GM12872 (cell line): ENCODE results near the gene ANKRD34A.

Source experiments
- TF ChIP-seq, protein P1 (sequence below): IDR thresholded peaks from 3 replicates; pipeline ENCODE4 v1.5.1; 2011; ENCODE audit warnings: low read depth, mild to moderate bottlenecking, low read length, moderate library complexity; ENCODE audit not compliant: insufficient read depth

The ANKRD34A gene

DNA sequence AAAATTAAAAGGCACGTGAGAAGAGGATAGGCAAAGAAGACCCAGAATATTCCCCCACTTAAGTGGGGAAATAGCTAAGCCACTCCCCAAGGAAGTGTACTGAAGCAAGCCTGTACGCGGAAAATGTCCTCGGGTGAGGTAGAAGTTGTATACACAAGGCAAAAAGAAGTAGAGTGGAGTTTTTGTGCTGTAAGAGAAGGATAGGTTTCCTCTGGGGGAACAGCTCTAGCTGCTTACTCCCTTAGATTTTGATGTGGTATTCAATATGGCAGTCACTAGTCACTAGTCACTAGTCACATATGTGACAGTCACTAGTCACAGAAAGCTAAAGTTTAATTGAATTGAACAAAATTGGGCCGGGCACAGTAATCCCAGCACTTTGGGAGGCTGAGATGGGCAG lies 24.4 kb upstream of the ANKRD34A start:
- TF ChIP-seq, protein P1, sequence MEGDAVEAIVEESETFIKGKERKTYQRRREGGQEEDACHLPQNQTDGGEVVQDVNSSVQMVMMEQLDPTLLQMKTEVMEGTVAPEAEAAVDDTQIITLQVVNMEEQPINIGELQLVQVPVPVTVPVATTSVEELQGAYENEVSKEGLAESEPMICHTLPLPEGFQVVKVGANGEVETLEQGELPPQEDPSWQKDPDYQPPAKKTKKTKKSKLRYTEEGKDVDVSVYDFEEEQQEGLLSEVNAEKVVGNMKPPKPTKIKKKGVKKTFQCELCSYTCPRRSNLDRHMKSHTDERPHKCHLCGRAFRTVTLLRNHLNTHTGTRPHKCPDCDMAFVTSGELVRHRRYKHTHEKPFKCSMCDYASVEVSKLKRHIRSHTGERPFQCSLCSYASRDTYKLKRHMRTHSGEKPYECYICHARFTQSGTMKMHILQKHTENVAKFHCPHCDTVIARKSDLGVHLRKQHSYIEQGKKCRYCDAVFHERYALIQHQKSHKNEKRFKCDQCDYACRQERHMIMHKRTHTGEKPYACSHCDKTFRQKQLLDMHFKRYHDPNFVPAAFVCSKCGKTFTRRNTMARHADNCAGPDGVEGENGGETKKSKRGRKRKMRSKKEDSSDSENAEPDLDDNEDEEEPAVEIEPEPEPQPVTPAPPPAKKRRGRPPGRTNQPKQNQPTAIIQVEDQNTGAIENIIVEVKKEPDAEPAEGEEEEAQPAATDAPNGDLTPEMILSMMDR, result no peak

DNA sequence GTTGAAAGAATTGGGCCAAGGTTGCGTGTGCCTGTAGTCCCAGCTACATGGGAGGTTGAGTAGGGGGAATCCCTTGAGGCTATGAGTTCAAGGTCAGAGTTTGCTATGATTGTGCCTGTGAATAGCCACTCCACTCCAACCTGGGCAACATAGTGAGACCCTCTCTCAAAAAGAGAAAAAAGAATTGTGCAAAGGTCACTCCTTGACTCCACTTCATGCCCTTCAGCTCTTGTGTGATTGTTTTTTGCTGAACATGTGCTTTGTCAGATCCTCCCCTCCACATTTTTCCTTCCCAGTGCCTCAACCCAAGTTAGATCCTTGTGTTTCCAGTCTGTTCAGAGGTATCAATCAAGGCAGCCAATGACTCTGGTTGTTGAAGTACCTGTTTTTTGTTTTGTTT lies 23.6 kb upstream of the ANKRD34A start:
- TF ChIP-seq, protein P1, result no peak

DNA sequence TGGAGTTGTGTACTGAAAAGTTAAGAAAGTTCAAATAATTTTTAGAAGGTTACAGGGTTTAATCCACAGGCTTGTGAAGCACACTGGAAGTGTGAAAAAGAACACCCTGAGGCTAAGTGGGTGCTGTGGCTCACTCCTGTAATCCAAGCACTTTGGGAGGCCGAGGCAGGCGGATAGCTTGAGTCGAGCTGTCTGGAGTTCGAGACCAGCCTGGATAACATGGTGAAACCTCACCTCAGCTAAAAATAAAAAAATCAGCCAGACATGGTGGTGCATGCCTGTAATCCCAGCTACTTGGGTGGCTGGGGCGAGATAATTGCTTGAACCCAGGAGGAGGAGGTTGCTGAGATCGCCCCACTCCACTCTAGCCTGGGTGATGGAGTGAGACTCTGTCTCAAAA lies 22.2 kb upstream of the ANKRD34A start:
- TF ChIP-seq, protein P1, result no peak

DNA sequence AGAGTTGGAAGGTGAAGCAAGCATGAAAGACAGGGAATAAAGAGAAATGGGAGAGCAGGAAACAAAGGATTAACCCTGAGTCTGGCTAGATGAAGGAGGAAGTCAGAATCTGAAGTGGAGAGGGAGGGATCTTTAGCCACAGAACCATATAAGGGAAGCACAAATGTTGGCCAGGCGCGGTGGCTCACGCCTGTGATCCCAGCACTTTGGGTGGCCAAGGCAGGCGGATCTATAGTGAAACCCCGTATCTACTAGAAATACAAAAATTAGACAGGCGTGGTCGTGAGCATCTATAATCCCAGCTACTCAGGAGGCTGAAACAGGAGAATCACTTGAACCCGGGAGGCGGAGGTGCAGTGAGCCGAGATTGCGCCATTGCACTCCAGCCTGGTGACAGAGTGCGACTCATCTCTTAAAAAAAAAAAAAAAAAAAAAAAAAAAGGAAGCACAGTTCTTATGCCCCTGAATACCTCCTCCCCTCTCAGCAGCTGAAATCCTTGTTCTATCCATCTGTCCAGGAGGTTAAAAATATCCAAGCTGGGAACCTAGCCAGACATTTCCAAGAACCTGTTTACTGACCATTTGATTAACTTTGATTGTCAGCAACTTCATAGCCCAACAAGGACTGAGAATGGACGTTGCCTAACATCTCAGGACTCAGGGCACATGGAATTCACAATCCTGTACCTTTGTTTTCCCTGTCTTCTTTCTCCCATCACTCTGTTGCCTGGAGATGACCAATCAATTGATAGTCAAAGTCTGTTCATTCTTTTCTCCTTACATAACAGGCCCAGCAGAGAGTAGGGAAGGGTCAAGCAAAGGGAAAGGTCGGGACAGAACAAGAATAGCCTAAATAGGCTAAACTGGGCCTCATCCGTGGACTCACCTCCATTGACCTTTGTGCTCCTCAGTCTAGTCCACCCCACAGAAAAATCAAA lies 21.4 kb upstream of the ANKRD34A start:
- TF ChIP-seq, protein P1, result no peak

DNA sequence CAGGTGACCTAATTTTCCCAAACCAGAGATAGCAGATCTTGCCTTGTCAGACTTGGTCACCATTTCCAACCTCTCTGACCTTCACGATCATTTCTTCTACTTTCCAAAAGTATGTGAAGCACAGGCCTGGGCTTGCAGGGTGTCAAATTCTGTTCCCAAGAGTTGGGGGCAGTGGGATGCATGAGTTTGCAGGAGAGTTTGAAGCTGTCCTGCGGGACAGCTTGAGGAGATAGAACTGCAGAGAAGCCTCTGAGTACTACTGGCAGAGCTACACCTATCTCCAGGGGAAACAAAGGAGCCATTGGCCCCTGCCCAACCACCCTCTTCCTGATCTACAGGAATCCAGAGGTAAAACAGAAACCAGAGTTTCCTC lies 20.7 kb upstream of the ANKRD34A start:
- TF ChIP-seq, protein P1, result no peak

DNA sequence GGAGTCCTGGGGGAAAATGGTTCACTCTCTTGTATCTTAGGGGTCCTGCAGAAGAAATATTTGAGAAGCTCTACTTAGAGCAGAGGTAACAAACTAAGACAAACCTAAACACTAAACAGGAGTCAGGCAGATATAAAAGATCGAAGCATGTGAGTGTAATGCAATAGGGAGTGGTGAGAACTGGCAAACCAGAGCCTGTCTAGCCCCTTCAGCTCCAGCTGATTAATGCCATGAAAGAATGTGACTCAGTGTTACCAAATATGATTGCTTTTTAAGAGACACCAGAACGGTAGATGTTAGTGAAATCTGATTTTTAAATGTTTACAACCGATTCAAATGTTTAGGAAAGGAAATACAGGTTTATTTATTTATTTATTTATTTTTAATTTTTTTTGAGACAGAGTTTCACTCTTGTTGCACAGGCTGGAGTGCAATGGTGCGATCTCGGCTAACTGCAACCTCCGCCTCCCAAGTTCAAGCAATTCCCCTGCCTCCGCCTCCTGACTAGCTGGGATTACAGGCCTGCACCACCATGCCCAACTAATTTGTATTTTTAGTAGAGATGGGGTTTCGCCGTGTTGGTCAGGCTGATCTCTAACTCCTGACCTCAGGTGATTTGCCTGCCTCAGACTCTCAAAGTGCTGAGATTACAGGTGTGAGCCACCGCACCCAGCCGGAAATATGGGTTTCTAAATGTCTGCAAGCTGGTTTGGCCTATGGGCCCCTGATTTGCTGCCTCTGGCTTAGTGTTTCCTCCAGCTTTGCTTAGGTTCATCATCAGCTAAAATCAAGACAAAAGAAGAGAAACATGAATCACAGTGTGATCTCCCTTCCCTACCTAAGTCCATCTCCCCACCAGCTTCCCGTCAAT lies 19.8 kb upstream of the ANKRD34A start:
- TF ChIP-seq, protein P1, result no peak

DNA sequence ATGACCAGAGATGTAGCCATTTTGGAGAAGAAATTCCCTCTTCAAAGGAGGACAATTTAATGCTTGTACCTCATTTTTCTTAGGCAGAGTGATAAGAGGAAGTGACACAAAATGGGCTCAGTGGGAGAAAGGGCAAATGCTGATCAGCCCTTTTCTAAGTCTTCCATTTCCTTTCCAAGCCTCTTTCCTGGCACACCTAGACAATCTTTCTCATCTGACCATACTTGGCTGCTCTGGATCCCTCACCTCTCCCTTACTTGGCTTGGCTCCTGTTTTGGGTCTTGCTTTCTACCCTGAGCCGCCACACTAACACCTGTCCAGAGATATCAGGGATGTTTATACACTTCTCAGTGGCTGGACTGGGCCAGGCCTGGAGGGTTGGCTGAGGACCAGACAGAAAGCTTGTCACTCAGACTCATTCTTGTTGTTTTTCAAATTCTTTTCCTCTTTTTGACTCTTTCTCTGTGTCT lies 18.9 kb upstream of the ANKRD34A start:
- TF ChIP-seq, protein P1, result no peak
